Myocyte (in vitro differentiated cells): ENCODE data around the gene KIAA0232. TPM values are rescaled to one million over a fixed set of nuclear protein-coding genes. Genes with fewer than 3 reads are reported as not detected.

Source experiments
- total RNA-seq: library from RNA; depleted of rRNA; stranded (reverse); fragments of >200 nt; gene quantifications from 2 replicates; pipeline ENCODE4 v1.2.3, GENCODE V29; 2014

Gene KIAA0232
- total RNA-seq, 1 donor from 2014 or later, result 64.2 TPM

Other genes starting within 250 kb of the KIAA0232 start
- gene MAN2B2, start 207.5 kb upstream of the KIAA0232 start, total RNA-seq, result 15.2 and 20.5 TPM in 2 replicates
- gene MRFAP1, start 142.0 kb upstream of the KIAA0232 start, total RNA-seq, result 122 and 128 TPM in 2 replicates
- not detected in 2 replicates for gene S100P, start 88.8 kb upstream of the KIAA0232 start, total RNA-seq
- gene MRFAP1L1, start 72.9 kb upstream of the KIAA0232 start, total RNA-seq, result 69.2 and 71.9 TPM in 2 replicates
- gene BLOC1S4, start 66.6 kb upstream of the KIAA0232 start, total RNA-seq, result 32.8 and 35.1 TPM in 2 replicates
- gene TBC1D14, start 127.1 kb downstream of the KIAA0232 start, total RNA-seq, result 48.6 and 51.8 TPM in 2 replicates